A549 treated with GW870086 at 1 μM for 4 hours (cell line): Measurements from ENCODE around the gene PABPC3. TPM values are rescaled to one million over a fixed set of nuclear protein-coding genes. Genes with fewer than 3 reads are reported as not detected.

Source experiments
- total RNA-seq: library from RNA; stranded (reverse); fragments of 200-300 nt; extraction: Qiagen RNA extraction; gene quantifications from 5 replicates; pipeline ENCODE4 v1.2.3, GENCODE V29; 2022; ENCODE audit warnings: low read depth

PABPC3 gene
- total RNA-seq: 0.10 to 0.20 TPM (median 0.16 TPM) in 5 replicates

GRCh38 chr13:25095851-25096453 is at the start of gene PABPC3:
TSS of gene PABPC3 (plus strand) at chr13:25096136. CDS start at chr13:25096199, 63 bp downstream.

Other genes with a start within 250 kb of the PABPC3 start
- not detected in 5 replicates for gene AMER2, start 76.2 kb downstream of the PABPC3 start, total RNA-seq
- gene MTMR6, start 191.4 kb downstream of the PABPC3 start, total RNA-seq: 6.3 to 10.4 TPM (median 9.4 TPM) in 5 replicates
- 17.5 to 20.4 TPM (median 18.6 TPM) in 5 replicates for gene NUP58, start 205.5 kb downstream of the PABPC3 start, total RNA-seq